Stimulated activated CD8-positive, alpha-beta memory T cell treated with anti-CD3 and anti-CD28 coated beads, Interleukin-4, amount 100 ng/mL, for 4 hours (primary cell): ENCODE results near the gene MINAR1.

Experiments used
- DNase-seq, 2 donors: peaks; one replicate each; pipeline ENCODE4 v3.0.0-alpha.2; 2020; ENCODE audit warnings: low read depth in 2 of 2, low spot score in 1 of 2

MINAR1 gene

GRCh38 chr15:79430901-79431635, 1.1 kb upstream of the MINAR1 start:
- no peak for DNase-seq

- DNase-seq = no peak
Measured at GRCh38 chr15:79432345-79433275, 474 bp downstream of the MINAR1 start.

GRCh38 chr15:79433276-79433990, 1.3 kb downstream of the MINAR1 start:
- no peak for DNase-seq

GRCh38 chr15:79434361-79434760, 2.2 kb downstream of the MINAR1 start:
- DNase-seq = no peak

- no peak for DNase-seq
Measured at GRCh38 chr15:79436037-79436780, 4.1 kb downstream of the MINAR1 start.

GRCh38 chr15:79437275-79438000, 5.3 kb downstream of the MINAR1 start:
- no peak for DNase-seq

GRCh38 chr15:79439236-79439635, 7.1 kb downstream of the MINAR1 start:
- DNase-seq = no peak

GRCh38 chr15:79440355-79440908, 8.3 kb downstream of the MINAR1 start:
- no peak for DNase-seq

GRCh38 chr15:79442911-79443310, 10.8 kb downstream of the MINAR1 start:
- DNase-seq = no peak

- no peak for DNase-seq
Measured at GRCh38 chr15:79447060-79447459, 14.9 kb downstream of the MINAR1 start.

- DNase-seq = no peak
Measured at GRCh38 chr15:79450648-79451047, 18.5 kb downstream of the MINAR1 start.

- no peak for DNase-seq
Measured at GRCh38 chr15:79451361-79451999, 19.3 kb downstream of the MINAR1 start.

GRCh38 chr15:79452244-79453051, 20.3 kb downstream of the MINAR1 start:
- no peak for DNase-seq

GRCh38 chr15:79453446-79453845, 21.3 kb downstream of the MINAR1 start:
- no peak for DNase-seq

- DNase-seq = no peak
Measured at GRCh38 chr15:79454063-79454462, 21.9 kb downstream of the MINAR1 start.

GRCh38 chr15:79455361-79455760, 23.2 kb downstream of the MINAR1 start:
- DNase-seq = no peak

GRCh38 chr15:79455943-79456342, 23.8 kb downstream of the MINAR1 start:
- no peak for DNase-seq

GRCh38 chr15:79458491-79458890, 26.4 kb downstream of the MINAR1 start:
- no peak for DNase-seq

GRCh38 chr15:79459666-79460065, 27.5 kb downstream of the MINAR1 start:
- DNase-seq = no peak
